Measurements from ENCODE around the gene CEACAM19. TPM values are rescaled to one million over a fixed set of nuclear protein-coding genes. Genes with fewer than 3 reads are reported as not detected.

CEACAM19 gene
- total RNA-seq, 1 donor from 2014 or later, result 7.7 TPM

- Histone ChIP-seq H3K27me3 (ENCODE audit: low read depth) (no peaks in the 10 kb centered on the region), H3K4me3 (peak within 1 kb of the TSS; percentile 85), H3K27ac (peak within 1 kb of the TSS; percentile 87), H3K36me3 (peaks cover 12% of the 10 kb centered on the region), H3K9me3 (no peaks in the 10 kb centered on the region), H3K4me1 (peaks cover 33% of the 10 kb centered on the region)
- intact Hi-C loops (cut with DNase I), result no loop called here
- no peak for TF ChIP-seq CTCF (IDR thresholded peaks at IDR 0.05)
- ATAC-seq, result peak; percentile 96 to 97
- peak; percentile 86 for DNase-seq
These were observed 27.5 kb upstream of the CEACAM19 start, which contains the start of gene PVR for GRCh38 chr19:44643605-44644401. PVR (plus strand) TSS chr19:44643910; CDS start chr19:44644097, 187 bp downstream.

- H3K4me1 ChIP-seq, result peaks cover 33% of the 10 kb centered on the region
- H3K9me3 ChIP-seq, result no peaks in the 10 kb centered on the region
- intact Hi-C loops (cut with DNase I), result no loop called here
- peak overlapping the region; percentile 87 for H3K27ac ChIP-seq
- peak overlapping the region; percentile 85 for H3K4me3 ChIP-seq
- no peaks in the 10 kb centered on the region for H3K27me3 ChIP-seq (ENCODE audit: low read depth)
- DNase-seq, result peak; percentile 43
- ATAC-seq, result peak; percentile 52 to 68
- TF ChIP-seq CTCF (IDR thresholded peaks at IDR 0.05), result no peak
- H3K36me3 ChIP-seq, result peaks cover 15% of the 10 kb centered on the region
These were observed 26.8 kb upstream of the CEACAM19 start for GRCh38 chr19:44644402-44645016.

- H3K4me1 ChIP-seq, result peaks cover 33% of the 10 kb centered on the region
- peaks cover 25% of the 10 kb centered on the region for H3K36me3 ChIP-seq
- intact Hi-C loops (cut with DNase I), result no loop called here
- no peak overlapping the region for H3K27ac ChIP-seq
- peak; percentile 11 for DNase-seq
- no peaks in the 10 kb centered on the region for H3K27me3 ChIP-seq (ENCODE audit: low read depth)
- TF ChIP-seq CTCF (IDR thresholded peaks at IDR 0.05), result no peak
- peak overlapping the region; percentile 14 for H3K4me3 ChIP-seq
- H3K9me3 ChIP-seq, result no peaks in the 10 kb centered on the region
- no peak for ATAC-seq
These were observed 25.8 kb upstream of the CEACAM19 start for GRCh38 chr19:44645407-44646048.

DNA sequence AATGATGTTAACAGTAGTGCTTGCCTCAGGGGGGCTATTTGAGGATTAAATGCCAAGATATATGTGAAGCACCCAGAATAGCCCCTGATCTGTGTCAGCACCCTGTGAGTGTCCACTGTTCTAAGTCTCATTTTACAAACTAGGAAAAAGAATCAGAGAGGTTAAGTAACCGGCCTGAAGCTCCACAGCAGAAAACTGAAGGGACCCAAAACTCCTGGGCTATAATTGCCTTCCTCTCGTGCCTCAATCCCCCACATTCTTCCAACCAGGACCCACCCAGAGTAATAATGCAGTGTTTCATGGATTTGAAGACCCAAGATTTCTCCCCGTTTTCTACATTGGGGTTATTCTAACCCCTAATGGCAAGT is 25.2 kb upstream of the CEACAM19 start:
- intact Hi-C loops (cut with DNase I), result no loop called here
- no peak for ATAC-seq
- Histone ChIP-seq H3K36me3 (peaks cover 30% of the 10 kb centered on the region), H3K4me3 (no peak overlapping the region), H3K4me1 (peaks cover 33% of the 10 kb centered on the region), H3K27ac (no peak overlapping the region), H3K27me3 (ENCODE audit: low read depth) (no peaks in the 10 kb centered on the region), H3K9me3 (no peaks in the 10 kb centered on the region)
- no peak for DNase-seq
- no peak for TF ChIP-seq CTCF (IDR thresholded peaks at IDR 0.05)

DNA sequence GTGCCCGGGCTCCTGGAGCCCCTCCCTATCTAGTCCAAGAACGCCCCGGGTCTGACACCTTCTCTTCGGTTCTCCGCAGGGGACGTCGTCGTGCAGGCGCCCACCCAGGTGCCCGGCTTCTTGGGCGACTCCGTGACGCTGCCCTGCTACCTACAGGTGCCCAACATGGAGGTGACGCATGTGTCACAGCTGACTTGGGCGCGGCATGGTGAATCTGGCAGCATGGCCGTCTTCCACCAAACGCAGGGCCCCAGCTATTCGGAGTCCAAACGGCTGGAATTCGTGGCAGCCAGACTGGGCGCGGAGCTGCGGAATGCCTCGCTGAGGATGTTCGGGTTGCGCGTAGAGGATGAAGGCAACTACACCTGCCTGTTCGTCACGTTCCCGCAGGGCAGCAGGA is 24.1 kb upstream of the CEACAM19 start:
- Histone ChIP-seq H3K4me1 (peaks cover 33% of the 10 kb centered on the region), H3K36me3 (peaks cover 41% of the 10 kb centered on the region), H3K4me3 (no peak overlapping the region), H3K9me3 (no peaks in the 10 kb centered on the region), H3K27ac (no peak overlapping the region), H3K27me3 (ENCODE audit: low read depth) (no peaks in the 10 kb centered on the region)
- ATAC-seq, result no peak
- no peak for TF ChIP-seq CTCF (IDR thresholded peaks at IDR 0.05)
- intact Hi-C loops (cut with DNase I), result no loop called here
- DNase-seq, result peak; percentile 37

All from lower lobe of right lung (tissue), 2 donors.